ENCODE measurements around the gene SMYD3. TPM values are rescaled to one million over a fixed set of nuclear protein-coding genes. Genes with fewer than 3 reads are reported as not detected.

The SMYD3 gene
- total and polyA plus RNA-seq, 2 of the 4 experiments (the other 2 are of a cell fraction): 26.5 to 37.6 TPM

GRCh38 chr1:246128494-246129069 lies 378.5 kb downstream of the SMYD3 start:
- no peak overlapping the region for H2BK5ac ChIP-seq (ENCODE audit: low read depth, low read length, poor library complexity, severe bottlenecking)
- DNase-seq (no peak), ATAC-seq (ENCODE audit: low read depth) (no peak)
- no peaks in the 10 kb centered on the region for H3K36me3 ChIP-seq (ENCODE audit: control insufficient read depth, insufficient read depth, low read length)
- no peak overlapping the region for H2BK15ac ChIP-seq (ENCODE audit: low read depth, low read length)
- no TSS peak for BruUV-seq (replicated peaks)
- dilution Hi-C loops (cut with HindIII; ENCODE audit: low sequenced_read_pairs, unreplicated experiment): no loop called here
- no peak overlapping the region for H2AFZ ChIP-seq (replicated peaks; ENCODE audit: low read length, poor library complexity)
- no peak overlapping the region for H3K23ac ChIP-seq (ENCODE audit: low read depth, low read length)
- no peak overlapping the region for H4K8ac ChIP-seq (ENCODE audit: low read depth in 2 of 2, low read length in 2 of 2)
- H3K9me3 ChIP-seq (ENCODE audit: control insufficient read depth, insufficient read depth, low read length): no peaks in the 10 kb centered on the region
- no peak overlapping the region for H2BK120ac ChIP-seq (ENCODE audit: low read depth, low read length)
- ChIA-PET CTCF (no interaction called here), POLR2A (ENCODE audit: unreplicated experiment) (no interaction called here)
- WGBS, 2 experiments (ENCODE audit: extremely low coverage in 2 of 2, insufficient read length in 1 of 2): no CpG with 5 or more reads among the region's 9 CpGs
- H3K14ac ChIP-seq (replicated peaks; ENCODE audit: low read depth, low read length): no peak overlapping the region
- no peak overlapping the region for H4K5ac ChIP-seq (ENCODE audit: low read depth, low read length)
- no peak overlapping the region for H3K27ac ChIP-seq (ENCODE audit: insufficient read depth, low read length)
- H3K4me3 ChIP-seq (ENCODE audit: insufficient read depth, low read depth, low read length): no peak overlapping the region
- no peaks in the 10 kb centered on the region for H3K27me3 ChIP-seq (ENCODE audit: control insufficient read depth, insufficient read depth, low read length)
- H2AK9ac ChIP-seq (replicated peaks; ENCODE audit: low read depth, low read length, poor library complexity): no peak overlapping the region
- H3K9me1 ChIP-seq (ENCODE audit: insufficient read depth, low read length): no peaks in the 10 kb centered on the region
- no peak for TF ChIP-seq CEBPB (IDR thresholded peaks at IDR 0.05; ENCODE audit: low read depth, low read length)
- TF ChIP-seq MAZ (IDR thresholded peaks at IDR 0.05; ENCODE audit: borderline replicate concordance, low read depth, low read length): no peak
- TF ChIP-seq BHLHE40 (IDR thresholded peaks at IDR 0.05; ENCODE audit: low read depth, low read length): no peak
- TF ChIP-seq RAD21 (IDR thresholded peaks at IDR 0.05; ENCODE audit: low read length): no peak
- no peak overlapping the region for H2BK20ac ChIP-seq (ENCODE audit: low read depth, low read length)
- no peak overlapping the region for H3K56ac ChIP-seq (ENCODE audit: extremely low read depth, insufficient read depth, low read length)
- no peaks in the 10 kb centered on the region for H3K79me1 ChIP-seq (ENCODE audit: low read depth in 1 of 2, low read length in 2 of 2)
- intact Hi-C loops (cut with micrococcal nuclease): loop anchor here (10.0 kb wide), 1 partner anchor 336 kb away; no protein-coding TSS in a partner anchor
- H3K4me2 ChIP-seq (ENCODE audit: low read depth, low read length): no peak overlapping the region
- no peak overlapping the region for H3K18ac ChIP-seq (ENCODE audit: low read depth, low read length)
- H3K4me1 ChIP-seq (ENCODE audit: control insufficient read depth, insufficient read depth, low read length): no peaks in the 10 kb centered on the region
- H4K91ac ChIP-seq (ENCODE audit: insufficient read depth, low read depth, low read length): no peak overlapping the region
- H2AK5ac ChIP-seq (ENCODE audit: low read depth, low read length): no peak overlapping the region
- no peaks in the 10 kb centered on the region for H4K20me1 ChIP-seq (ENCODE audit: insufficient read depth, low read length)
- H3K4ac ChIP-seq (ENCODE audit: low read depth, low read length): no peak overlapping the region
- no peak overlapping the region for H3K9ac ChIP-seq (ENCODE audit: low read depth, low read length)
- in situ Hi-C loops (cut with MboI; ENCODE audit: low sequenced_read_pairs): no loop called here
